Neuronal stem cell (in vitro differentiated cells): Measurements from ENCODE around the gene RNLS.

Experiments used
- DNase-seq: peaks from one replicate; pipeline ENCODE4 v3.0.0-alpha.2; 2013; ENCODE audit warnings: low spot score
- H2AFZ ChIP-seq: one replicate; pipeline ENCODE4 v1.6.1; 2013; ENCODE audit warnings: mild to moderate bottlenecking, low read length, inconsistent platforms
- H2AK5ac ChIP-seq: 2 replicates; pipeline ENCODE4 v1.6.1; 2013; ENCODE audit warnings: low read depth, mild to moderate bottlenecking, inconsistent platforms, low read length, moderate library complexity, mixed read lengths
- H2BK120ac ChIP-seq: 2 replicates; pipeline ENCODE4 v1.6.1; 2013; ENCODE audit warnings: low read depth, mild to moderate bottlenecking, inconsistent platforms, low read length, moderate library complexity, mixed read lengths
- H2BK12ac ChIP-seq: one replicate; pipeline ENCODE4 v1.6.1; 2013; ENCODE audit warnings: low read length, inconsistent platforms
- H2BK15ac ChIP-seq: 2 replicates; pipeline ENCODE4 v1.6.1; 2013; ENCODE audit warnings: mild to moderate bottlenecking, low read length, inconsistent platforms, mixed read lengths
- H2BK5ac ChIP-seq: one replicate; pipeline ENCODE4 v1.6.1; 2013; ENCODE audit warnings: inconsistent platforms, mild to moderate bottlenecking, low read length, moderate library complexity
- H3K14ac ChIP-seq: one replicate; pipeline ENCODE4 v1.6.1; 2013; ENCODE audit warnings: low read length, inconsistent platforms
- H3K18ac ChIP-seq: 2 replicates; pipeline ENCODE4 v1.6.1; 2013; ENCODE audit warnings: low read length, inconsistent platforms
- H3K23ac ChIP-seq: 2 replicates; pipeline ENCODE4 v1.6.1; 2013; ENCODE audit warnings: low read depth, mild to moderate bottlenecking, mixed read lengths, low read length, inconsistent platforms; ENCODE audit not compliant: poor library complexity
- H3K27ac ChIP-seq: replicated peaks from 3 replicates; pipeline ENCODE4 v1.5.1; 2013; ENCODE audit warnings: low read length, inconsistent platforms
- H3K27me3 ChIP-seq, 3 experiments: 2 replicates each; pipeline ENCODE4 v1.6.1; 2013; ENCODE audit warnings: low read length in 3 of 3, mild to moderate bottlenecking in 2 of 3, inconsistent platforms in 1 of 3, low read depth in 1 of 3, mixed read lengths in 1 of 3, moderate library complexity in 1 of 3; ENCODE audit not compliant: control insufficient read depth in 3 of 3, insufficient read depth in 3 of 3
- H3K36me3 ChIP-seq, 2 donors: replicated peaks in 1 of 2; 2 replicates each; pipeline ENCODE4 v1.6.1; 2013; ENCODE audit warnings: low read length in 2 of 2; ENCODE audit not compliant: control insufficient read depth in 2 of 2, insufficient read depth in 2 of 2
- H3K4ac ChIP-seq: 2 replicates; pipeline ENCODE4 v1.6.1; 2013; ENCODE audit warnings: inconsistent platforms, mild to moderate bottlenecking, low read length, moderate library complexity
- H3K4me1 ChIP-seq, 2 donors: 1 replicate in 1 of 2; 2 replicates in 1 of 2; pipeline ENCODE4 v1.6.1; 2013; ENCODE audit warnings: low read length in 2 of 2, low read depth in 1 of 2; ENCODE audit not compliant: control insufficient read depth in 2 of 2, insufficient read depth in 1 of 2
- H3K4me2 ChIP-seq: one replicate; pipeline ENCODE4 v1.6.1; 2013; ENCODE audit warnings: mild to moderate bottlenecking, low read length, inconsistent platforms; ENCODE audit not compliant: insufficient read depth, poor library complexity, severe bottlenecking
- H3K4me3 ChIP-seq, 2 donors: 2 replicates each; pipeline ENCODE4 v1.5.1; 2013; ENCODE audit warnings: low read length in 2 of 2, mild to moderate bottlenecking in 2 of 2, inconsistent platforms in 1 of 2, moderate library complexity in 1 of 2
- H3K79me1 ChIP-seq: one replicate; pipeline ENCODE4 v1.6.1; 2013; ENCODE audit warnings: low read depth, mild to moderate bottlenecking, inconsistent platforms, low read length, moderate library complexity
- H3K9ac ChIP-seq: one replicate; pipeline ENCODE4 v1.6.1; 2013; ENCODE audit warnings: mild to moderate bottlenecking, low read depth, low read length, inconsistent platforms; ENCODE audit not compliant: poor library complexity
- H3K9me3 ChIP-seq, 2 donors: replicated peaks in 1 of 2; 2 replicates each; pipeline versions ENCODE3 to v1.6.1; 2013; ENCODE audit warnings: low read length in 2 of 2, mild to moderate bottlenecking in 2 of 2, inconsistent platforms in 1 of 2, low read depth in 1 of 2, mixed read lengths in 1 of 2, moderate library complexity in 1 of 2; ENCODE audit not compliant: control insufficient read depth in 2 of 2, insufficient read depth in 1 of 2
- H4K8ac ChIP-seq: one replicate; pipeline ENCODE4 v1.6.1; 2013; ENCODE audit warnings: low read depth, mild to moderate bottlenecking, inconsistent platforms, low read length, moderate library complexity
- H4K91ac ChIP-seq: one replicate; pipeline ENCODE4 v1.6.1; 2013; ENCODE audit warnings: low read length, low read depth, mild to moderate bottlenecking, inconsistent platforms; ENCODE audit not compliant: poor library complexity
- WGBS, 2 donors: extraction: QIAGEN DNeasy Blood & Tissue Kit; methylation state at CpG; one replicate each; pipeline ENCODE4 v1.1.7; 2013; ENCODE audit warnings: missing lambda C conversion rate in 2 of 2, mixed read lengths in 1 of 2; ENCODE audit not compliant: insufficient read length in 2 of 2, insufficient replicate concordance in 1 of 2; ENCODE audit errors: extremely low coverage in 2 of 2; 5-methylcytosine and 5-hydroxymethylcytosine counted together

RNLS gene

GRCh38 chr10:88473989-88474883, 108.9 kb downstream of the RNLS start:
- H2BK15ac ChIP-seq, result no peak overlapping the region
- H3K4ac ChIP-seq, result no peak overlapping the region
- H3K4me1 ChIP-seq, result peaks cover 0 to 2% of the 10 kb centered on the region in 2 donors
- no peak overlapping the region for H2BK5ac ChIP-seq
- no peak overlapping the region for H3K23ac ChIP-seq
- H3K14ac ChIP-seq, result no peak overlapping the region
- H3K9ac ChIP-seq, result no peak overlapping the region
- no peak overlapping the region for H4K8ac ChIP-seq
- DNase-seq, result no peak
- H3K4me2 ChIP-seq, result no peak overlapping the region
- no peak overlapping the region for H2BK120ac ChIP-seq
- H2AFZ ChIP-seq, result no peak overlapping the region
- no peak overlapping the region for H2AK5ac ChIP-seq
- H4K91ac ChIP-seq, result no peak overlapping the region
- H3K4me3 ChIP-seq, result no peak overlapping the region
- no CpG with 5 or more reads among the region's 2 CpGs for WGBS, 2 donors
- no peak overlapping the region for H2BK12ac ChIP-seq
- no peak overlapping the region for H3K27ac ChIP-seq
- no peaks in the 10 kb centered on the region for H3K9me3 ChIP-seq
- H3K18ac ChIP-seq, result no peak overlapping the region
- H3K79me1 ChIP-seq, result no peaks in the 10 kb centered on the region
- H3K27me3 ChIP-seq, result no peaks in the 10 kb centered on the region
- no peaks in the 10 kb centered on the region for H3K36me3 ChIP-seq

- Histone ChIP-seq H3K36me3 (no peaks in the 10 kb centered on the region), H2AK5ac (no peak overlapping the region), H2BK15ac (no peak overlapping the region), H2BK12ac (no peak overlapping the region), H3K4me2 (no peak overlapping the region), H3K4ac (no peak overlapping the region), H2BK120ac (no peak overlapping the region), H2AFZ (no peak overlapping the region), H3K9ac (no peak overlapping the region), H3K27me3 (no peaks in the 10 kb centered on the region), H3K4me1 (peaks cover 0 to 2% of the 10 kb centered on the region in 2 donors), H3K23ac (no peak overlapping the region), H3K9me3 (no peaks in the 10 kb centered on the region), H3K79me1 (no peaks in the 10 kb centered on the region), H3K4me3 (no peak overlapping the region), H2BK5ac (no peak overlapping the region), H3K14ac (no peak overlapping the region), H4K8ac (no peak overlapping the region), H3K27ac (no peak overlapping the region), H3K18ac (no peak overlapping the region), H4K91ac (no peak overlapping the region)
- DNase-seq, result no peak
- WGBS, 2 donors, result no CpG with 5 or more reads among the region's 1 CpG
Measured at GRCh38 chr10:88472540-88472939, 110.6 kb downstream of the RNLS start.

- no peak overlapping the region for H3K18ac ChIP-seq
- H4K91ac ChIP-seq, result no peak overlapping the region
- H3K36me3 ChIP-seq, result no peaks in the 10 kb centered on the region
- H3K9ac ChIP-seq, result no peak overlapping the region
- no peak overlapping the region for H2BK5ac ChIP-seq
- no peak for DNase-seq
- no peak overlapping the region for H3K4ac ChIP-seq
- no peak overlapping the region for H3K14ac ChIP-seq
- no peak overlapping the region for H4K8ac ChIP-seq
- H3K79me1 ChIP-seq, result no peaks in the 10 kb centered on the region
- no peak overlapping the region for H2BK120ac ChIP-seq
- H2AK5ac ChIP-seq, result no peak overlapping the region
- no peak overlapping the region for H3K4me3 ChIP-seq
- H2AFZ ChIP-seq, result no peak overlapping the region
- no peaks in the 10 kb centered on the region for H3K9me3 ChIP-seq
- no peak overlapping the region for H2BK15ac ChIP-seq
- no peaks in the 10 kb centered on the region for H3K27me3 ChIP-seq
- H3K4me1 ChIP-seq, result peaks cover 0 to 2% of the 10 kb centered on the region in 2 donors
- H2BK12ac ChIP-seq, result no peak overlapping the region
- no peak overlapping the region for H3K4me2 ChIP-seq
- no peak overlapping the region for H3K23ac ChIP-seq
- H3K27ac ChIP-seq, result no peak overlapping the region
- no CpG with 5 or more reads among the region's 1 CpG for WGBS, 2 donors
Measured at GRCh38 chr10:88471899-88472298, 111.2 kb downstream of the RNLS start.

- DNase-seq, result no peak
- H3K4me3 ChIP-seq, result no peak overlapping the region
- no peak overlapping the region for H3K27ac ChIP-seq
- H3K9ac ChIP-seq, result no peak overlapping the region
- H4K8ac ChIP-seq, result no peak overlapping the region
- no peak overlapping the region for H2BK12ac ChIP-seq
- H3K36me3 ChIP-seq, result no peaks in the 10 kb centered on the region
- WGBS, 2 donors, result no CpG with 5 or more reads among the region's 4 CpGs
- no peak overlapping the region for H3K14ac ChIP-seq
- no peak overlapping the region for H2BK15ac ChIP-seq
- no peaks in the 10 kb centered on the region for H3K27me3 ChIP-seq
- H2BK5ac ChIP-seq, result no peak overlapping the region
- H2AK5ac ChIP-seq, result no peak overlapping the region
- no peak overlapping the region for H3K23ac ChIP-seq
- no peaks in the 10 kb centered on the region for H3K79me1 ChIP-seq
- H2BK120ac ChIP-seq, result no peak overlapping the region
- H3K4me2 ChIP-seq, result no peak overlapping the region
- H2AFZ ChIP-seq, result no peak overlapping the region
- H3K4me1 ChIP-seq, result no peaks in the 10 kb centered on the region
- no peaks in the 10 kb centered on the region for H3K9me3 ChIP-seq
- H3K18ac ChIP-seq, result no peak overlapping the region
- H3K4ac ChIP-seq, result no peak overlapping the region
- H4K91ac ChIP-seq, result no peak overlapping the region
Measured at GRCh38 chr10:88467835-88468485, 115.2 kb downstream of the RNLS start.
